ENCODE measurements around the gene ARHGAP24.

ARHGAP24 gene

DNA sequence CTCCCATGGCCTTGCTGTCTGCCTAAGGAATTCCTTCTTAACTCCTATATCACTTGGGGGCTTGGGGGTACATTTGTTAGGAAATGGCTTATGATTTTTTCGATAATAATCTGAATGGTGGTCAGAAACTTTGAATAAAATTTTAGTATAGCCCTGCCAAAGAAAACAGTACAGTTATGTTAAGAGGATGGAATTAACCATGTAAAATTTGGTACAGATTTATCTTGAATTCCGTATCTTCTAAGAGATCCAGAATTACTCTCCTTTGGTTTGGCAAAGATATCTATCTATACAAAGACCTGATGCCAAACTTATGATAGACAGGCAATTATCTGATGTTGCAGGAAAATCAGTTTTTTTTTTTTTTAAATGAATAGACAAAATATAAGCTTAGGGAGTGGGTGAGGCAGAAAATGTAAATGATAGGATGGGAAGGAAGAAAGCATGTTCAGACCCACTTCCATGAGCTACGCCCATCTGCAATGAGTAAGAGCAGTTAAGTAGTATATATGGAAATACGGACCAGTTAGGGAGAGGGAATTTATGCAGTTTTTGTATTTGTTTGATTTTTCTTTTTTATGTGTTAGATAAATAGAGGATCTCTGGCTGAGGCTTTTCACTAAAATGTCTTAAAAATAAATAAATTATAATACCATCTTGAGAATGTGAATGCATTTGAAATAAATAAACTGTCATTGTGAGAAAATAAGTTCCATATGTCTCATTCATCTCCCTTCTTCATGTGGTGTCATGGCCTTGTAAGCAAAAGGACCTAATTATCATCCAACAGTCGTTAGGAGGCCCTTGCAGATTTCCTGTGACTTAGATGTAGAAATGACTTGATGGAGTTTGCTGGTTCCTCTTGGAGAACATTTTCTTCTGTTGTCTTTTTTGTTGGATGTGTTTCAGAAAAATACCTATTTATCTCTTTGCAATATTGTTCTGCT lies 389.6 kb downstream of the ARHGAP24 start:
- TF ChIP-seq, protein P1, sequence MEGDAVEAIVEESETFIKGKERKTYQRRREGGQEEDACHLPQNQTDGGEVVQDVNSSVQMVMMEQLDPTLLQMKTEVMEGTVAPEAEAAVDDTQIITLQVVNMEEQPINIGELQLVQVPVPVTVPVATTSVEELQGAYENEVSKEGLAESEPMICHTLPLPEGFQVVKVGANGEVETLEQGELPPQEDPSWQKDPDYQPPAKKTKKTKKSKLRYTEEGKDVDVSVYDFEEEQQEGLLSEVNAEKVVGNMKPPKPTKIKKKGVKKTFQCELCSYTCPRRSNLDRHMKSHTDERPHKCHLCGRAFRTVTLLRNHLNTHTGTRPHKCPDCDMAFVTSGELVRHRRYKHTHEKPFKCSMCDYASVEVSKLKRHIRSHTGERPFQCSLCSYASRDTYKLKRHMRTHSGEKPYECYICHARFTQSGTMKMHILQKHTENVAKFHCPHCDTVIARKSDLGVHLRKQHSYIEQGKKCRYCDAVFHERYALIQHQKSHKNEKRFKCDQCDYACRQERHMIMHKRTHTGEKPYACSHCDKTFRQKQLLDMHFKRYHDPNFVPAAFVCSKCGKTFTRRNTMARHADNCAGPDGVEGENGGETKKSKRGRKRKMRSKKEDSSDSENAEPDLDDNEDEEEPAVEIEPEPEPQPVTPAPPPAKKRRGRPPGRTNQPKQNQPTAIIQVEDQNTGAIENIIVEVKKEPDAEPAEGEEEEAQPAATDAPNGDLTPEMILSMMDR (IDR thresholded peaks at IDR 0.05; ENCODE audit: borderline replicate concordance, control extremely low read depth, extremely low read depth, insufficient read depth, missing control alignments) = no peak
- in situ Hi-C loops (cut with MboI; ENCODE audit: low sequenced_read_pairs, unreplicated experiment) = no loop called here
- no peak for DNase-seq (ENCODE audit: low spot score)

DNA sequence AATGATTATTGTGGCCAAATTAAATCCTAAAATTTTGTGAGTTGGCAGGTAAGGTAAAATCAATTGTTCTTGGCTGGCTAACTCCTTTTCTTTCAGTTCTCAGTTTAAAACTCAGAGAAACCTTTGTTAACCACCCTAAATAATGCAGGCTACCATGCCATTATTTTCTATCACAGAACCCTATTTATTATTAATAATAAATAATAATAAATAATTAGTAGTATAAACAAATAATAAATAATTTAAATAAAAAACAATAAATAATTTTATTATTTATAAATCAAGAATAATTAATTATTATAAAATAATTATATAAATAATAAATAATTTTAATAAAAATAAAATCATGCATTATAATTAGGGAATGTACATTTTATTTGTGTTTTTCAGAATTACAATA lies 390.3 kb downstream of the ARHGAP24 start:
- TF ChIP-seq, protein P1 (IDR thresholded peaks at IDR 0.05; ENCODE audit: borderline replicate concordance, control extremely low read depth, extremely low read depth, insufficient read depth, missing control alignments) = no peak
- DNase-seq (ENCODE audit: low spot score) = no peak
- in situ Hi-C loops (cut with MboI; ENCODE audit: low sequenced_read_pairs, unreplicated experiment) = no loop called here

DNA sequence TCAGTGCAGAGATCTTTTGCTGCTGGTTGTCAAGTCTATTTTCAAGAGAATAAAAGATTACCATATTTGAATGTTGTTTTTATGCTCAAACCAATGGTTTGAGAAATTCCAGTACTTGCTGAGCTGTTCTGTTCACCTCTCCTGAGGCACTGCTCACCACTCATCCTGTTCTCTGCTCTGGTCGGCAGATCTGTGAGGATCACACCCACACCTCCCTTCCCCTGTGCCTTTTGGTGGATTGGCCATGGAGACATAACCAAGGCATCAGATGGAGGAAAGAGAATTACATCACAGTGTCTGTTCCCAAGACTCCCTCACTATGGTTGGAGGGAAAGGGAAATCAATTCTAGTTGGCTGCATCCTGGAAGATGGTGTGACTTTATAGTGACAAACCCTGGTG lies 391.6 kb downstream of the ARHGAP24 start:
- in situ Hi-C loops (cut with MboI; ENCODE audit: low sequenced_read_pairs, unreplicated experiment) = no loop called here
- no peak for DNase-seq (ENCODE audit: low spot score)
- TF ChIP-seq, protein P1 (IDR thresholded peaks at IDR 0.05; ENCODE audit: borderline replicate concordance, control extremely low read depth, extremely low read depth, insufficient read depth, missing control alignments) = no peak

DNA sequence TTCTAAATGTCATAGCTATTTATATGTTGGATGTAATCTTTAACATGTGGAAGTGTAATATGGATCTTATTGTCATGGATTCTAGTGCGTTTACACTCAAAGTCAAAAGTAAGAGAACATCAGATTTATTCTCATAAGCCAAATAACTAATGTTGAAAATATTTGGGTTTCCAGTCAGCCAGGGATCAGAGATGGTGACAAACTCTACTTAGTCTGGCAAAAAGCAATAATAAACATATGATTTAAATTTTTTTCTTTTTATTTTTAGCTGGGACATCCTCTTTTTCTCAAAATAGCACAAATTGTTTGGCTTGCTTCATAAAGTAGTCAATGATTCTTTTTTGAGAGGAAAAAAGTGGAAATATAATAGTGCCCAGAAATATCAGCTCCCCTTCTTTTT lies 392.3 kb downstream of the ARHGAP24 start:
- in situ Hi-C loops (cut with MboI; ENCODE audit: low sequenced_read_pairs, unreplicated experiment) = no loop called here
- TF ChIP-seq, protein P1 (IDR thresholded peaks at IDR 0.05; ENCODE audit: borderline replicate concordance, control extremely low read depth, extremely low read depth, insufficient read depth, missing control alignments) = no peak
- no peak for DNase-seq (ENCODE audit: low spot score)

DNA sequence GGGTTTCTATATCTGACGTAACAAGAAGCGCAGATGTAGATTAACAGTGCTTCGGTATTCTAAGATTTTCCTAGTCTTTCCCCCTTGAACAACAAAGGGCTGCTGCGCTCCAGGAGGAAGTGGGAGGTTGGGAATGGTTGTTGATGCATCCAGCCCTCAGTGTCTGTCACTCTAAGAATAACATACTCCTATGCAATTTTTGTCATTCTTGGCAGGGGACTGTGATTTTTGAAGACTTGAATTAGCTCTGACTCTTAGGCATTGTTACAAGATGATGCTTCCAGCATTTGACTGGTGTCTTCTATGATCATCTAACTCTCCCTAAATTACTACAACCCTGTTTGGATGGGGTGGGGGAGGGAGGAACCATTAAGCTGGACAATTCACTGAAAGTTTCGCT lies 394.2 kb downstream of the ARHGAP24 start:
- DNase-seq (ENCODE audit: low spot score) = no peak
- TF ChIP-seq, protein P1 (IDR thresholded peaks at IDR 0.05; ENCODE audit: borderline replicate concordance, control extremely low read depth, extremely low read depth, insufficient read depth, missing control alignments) = no peak
- in situ Hi-C loops (cut with MboI; ENCODE audit: low sequenced_read_pairs, unreplicated experiment) = no loop called here

DNA sequence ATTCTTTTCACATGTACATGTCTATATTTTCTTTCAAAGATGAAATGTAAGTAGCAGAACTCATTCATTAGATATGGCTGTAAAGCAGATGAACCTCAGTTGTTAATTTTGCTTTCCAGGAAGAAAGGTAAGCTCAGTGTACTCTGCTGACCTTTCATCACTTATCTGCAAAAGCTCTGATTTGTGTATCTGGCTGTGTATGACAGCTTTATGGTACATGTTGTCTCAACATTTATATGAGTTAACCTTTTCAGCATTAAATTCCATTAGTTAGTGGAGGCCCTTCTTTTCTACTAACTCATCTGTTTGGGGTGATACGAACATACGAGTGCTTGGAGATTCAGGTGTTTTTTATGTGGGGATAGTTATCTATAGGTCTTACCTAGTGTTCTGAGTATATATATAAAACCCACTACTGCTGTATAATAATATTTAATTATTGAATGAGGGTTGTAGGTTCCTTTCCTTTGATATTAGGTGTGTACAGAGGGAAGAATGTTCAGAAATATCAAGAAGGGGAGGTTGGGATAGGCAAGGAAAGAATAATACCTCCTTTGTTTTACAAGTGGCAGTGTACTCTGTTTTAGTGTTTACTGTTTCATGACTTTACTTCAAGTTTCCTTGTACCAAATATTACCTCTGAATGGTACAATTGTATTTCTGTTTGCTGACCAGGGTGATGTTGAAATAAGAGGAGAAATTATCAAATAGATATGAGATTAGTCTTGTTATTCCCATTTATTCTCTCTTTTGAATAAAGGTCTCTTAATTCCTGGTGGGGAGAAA lies 395.5 kb downstream of the ARHGAP24 start:
- in situ Hi-C loops (cut with MboI; ENCODE audit: low sequenced_read_pairs, unreplicated experiment) = no loop called here
- DNase-seq (ENCODE audit: low spot score) = no peak
- TF ChIP-seq, protein P1 (IDR thresholded peaks at IDR 0.05; ENCODE audit: borderline replicate concordance, control extremely low read depth, extremely low read depth, insufficient read depth, missing control alignments) = no peak

Measured in GM13976 (cell line).